H1 (cell line): ENCODE measurements around the gene PLEKHG3. TPM values are rescaled to one million over a fixed set of nuclear protein-coding genes. Genes with fewer than 3 reads are reported as not detected.

Experiments
- CTCF ChIA-PET: fragments of 300-600 bp; sonication (Branson Sonifier 250); formaldehyde crosslinking; loops from one replicate; lab custom pipeline; 2021; ENCODE audit not compliant: partially characterized antibody; lab: Charles Lee
- POLR2A ChIA-PET: fragments of 300-600 bp; sonication (Branson Sonifier 250); formaldehyde crosslinking; loops from one replicate; lab custom pipeline; 2021; ENCODE audit warnings: inconsistent platforms; ENCODE audit not compliant: partially characterized antibody; lab: Charles Lee
- DNase-seq, 2 experiments: peaks; one replicate each; pipeline versions ENCODE4 v3.0.0 to v3.0.0-alpha.2; 2010 to 2022; ENCODE audit warnings: low spot score in 2 of 2, low read depth in 1 of 2, mixed read lengths in 1 of 2
- FAIRE-seq: peaks from 2 replicates; lab custom pipeline; 2011; peaks lifted over from hg19 to GRCh38; lab: Jason Lieb, UNC
- H2AFZ ChIP-seq: 2 replicates; pipeline ENCODE4 v1.8.1; 2012; ENCODE audit warnings: low read length, inconsistent platforms
- H2AK5ac ChIP-seq: 2 replicates; pipeline ENCODE4 v1.6.1; 2013; ENCODE audit warnings: low read depth, low read length
- H2BK120ac ChIP-seq: replicated peaks from 2 replicates; pipeline ENCODE3; 2013; ENCODE audit warnings: low read depth, low read length, inconsistent platforms
- H2BK12ac ChIP-seq: 2 replicates; pipeline ENCODE4 v1.6.1; 2013; ENCODE audit warnings: low read depth, low read length
- H2BK15ac ChIP-seq: 2 replicates; pipeline ENCODE4 v1.6.1; 2013; ENCODE audit warnings: low read length
- H2BK20ac ChIP-seq: 2 replicates; pipeline ENCODE4 v1.6.1; 2013; ENCODE audit warnings: low read length
- H2BK5ac ChIP-seq: 2 replicates; pipeline ENCODE4 v1.6.1; 2013; ENCODE audit warnings: low read depth, low read length
- H3K14ac ChIP-seq: 2 replicates; pipeline ENCODE4 v1.6.1; 2013; ENCODE audit warnings: inconsistent platforms; ENCODE audit not compliant: insufficient read length
- H3K18ac ChIP-seq: 2 replicates; pipeline ENCODE4 v1.6.1; 2013; ENCODE audit warnings: low read length; ENCODE audit errors: extremely low read depth
- H3K23ac ChIP-seq: 2 replicates; pipeline ENCODE4 v1.6.1; 2013; ENCODE audit warnings: inconsistent platforms; ENCODE audit not compliant: insufficient read length
- H3K23me2 ChIP-seq: 2 replicates; pipeline ENCODE4 v1.6.1; 2013; ENCODE audit warnings: low read depth, low read length
- H3K27ac ChIP-seq: 2 replicates; pipeline ENCODE4 v1.6.1; 2011; ENCODE audit warnings: low read depth, low read length, inconsistent platforms
- H3K27me3 ChIP-seq, 4 experiments: replicated peaks in 1 of 4; 1 replicate in 1 of 4; 2 replicates in 3 of 4; pipeline versions ENCODE4 v1.6.1 to v1.8.1; 2011 to 2013; ENCODE audit warnings: low read length in 3 of 4, mild to moderate bottlenecking in 3 of 4, inconsistent platforms in 2 of 4, mixed read lengths in 2 of 4, moderate library complexity in 1 of 4; ENCODE audit not compliant: control insufficient read depth in 3 of 4, insufficient read depth in 3 of 4; ENCODE audit errors: extremely low read depth in 1 of 4
- H3K36me3 ChIP-seq, 4 experiments: 2 replicates each; pipeline versions ENCODE4 v1.6.1 to v1.8.1; 2011 to 2013; ENCODE audit warnings: mild to moderate bottlenecking in 4 of 4, low read length in 3 of 4, moderate library complexity in 2 of 4, control low read depth in 1 of 4, inconsistent platforms in 1 of 4; ENCODE audit not compliant: insufficient read depth in 4 of 4, control insufficient read depth in 2 of 4
- H3K4ac ChIP-seq: replicated peaks from 2 replicates; pipeline ENCODE3; 2013; ENCODE audit warnings: low read length, low read depth, mixed read lengths, inconsistent platforms; ENCODE audit not compliant: insufficient read length
- H3K4me1 ChIP-seq, 4 experiments: replicated peaks in 1 of 4; 1 replicate in 1 of 4; 2 replicates in 3 of 4; pipeline versions ENCODE4 v1.6.1 to v1.8.1; 2011 to 2013; ENCODE audit warnings: low read length in 3 of 4, inconsistent platforms in 2 of 4, mixed read lengths in 1 of 4; ENCODE audit not compliant: insufficient read depth in 4 of 4, control insufficient read depth in 3 of 4
- H3K4me2 ChIP-seq, 2 experiments: 2 replicates each; pipeline versions ENCODE4 v1.6.1 to v1.8.1; 2011 to 2013; ENCODE audit warnings: low read depth in 2 of 2, low read length in 2 of 2, control low read depth in 1 of 2, inconsistent platforms in 1 of 2, mild to moderate bottlenecking in 1 of 2; ENCODE audit not compliant: insufficient read depth in 1 of 2
- H3K4me3 ChIP-seq, 4 experiments: fragments of 200-600, 300-600 bp in 1 of 4; sonication (generic), shearing (Covaris generic), sonication (Bioruptor Twin) in 1 of 4; 2 replicates each; pipeline versions ENCODE4 v1.5.1 to v1.8.1; 2011 to 2016; ENCODE audit warnings: low read length in 4 of 4, low read depth in 3 of 4, control low read depth in 2 of 4, inconsistent platforms in 2 of 4, mild to moderate bottlenecking in 2 of 4, mixed read lengths in 1 of 4, moderate library complexity in 1 of 4; ENCODE audit not compliant: insufficient read depth in 2 of 4; ENCODE audit errors: extremely low read depth in 1 of 4
- H3K56ac ChIP-seq: replicated peaks from 2 replicates; pipeline ENCODE3; 2013; ENCODE audit warnings: low read depth, mild to moderate bottlenecking, mixed read lengths, low read length, inconsistent platforms; ENCODE audit not compliant: insufficient read length
- H3K79me1 ChIP-seq: 2 replicates; pipeline ENCODE4 v1.6.1; 2013; ENCODE audit warnings: low read depth, low read length, control low read depth
- H3K79me2 ChIP-seq, 2 experiments: 2 replicates each; pipeline versions ENCODE4 v1.6.1 to v1.8.1; 2012 to 2013; ENCODE audit warnings: low read length in 2 of 2, mild to moderate bottlenecking in 2 of 2, inconsistent platforms in 1 of 2; ENCODE audit not compliant: insufficient read depth in 2 of 2, control insufficient read depth in 1 of 2
- H3K9ac ChIP-seq, 4 experiments: replicated peaks in 1 of 4; 1 replicate in 1 of 4; 2 replicates in 3 of 4; pipeline versions ENCODE4 v1.6.1 to v1.8.1; 2011 to 2013; ENCODE audit warnings: low read depth in 3 of 4, low read length in 3 of 4, control low read depth in 2 of 4, mild to moderate bottlenecking in 2 of 4, moderate library complexity in 2 of 4, inconsistent platforms in 1 of 4; ENCODE audit errors: extremely low read depth in 1 of 4
- H3K9me3 ChIP-seq, 2 experiments: 2 replicates each; pipeline versions ENCODE4 v1.6.1 to v1.8.1; 2012 to 2013; ENCODE audit warnings: mild to moderate bottlenecking in 2 of 2, moderate library complexity in 2 of 2, control low read depth in 1 of 2, inconsistent platforms in 1 of 2, low read depth in 1 of 2, low read length in 1 of 2, mixed read lengths in 1 of 2; ENCODE audit not compliant: insufficient read depth in 2 of 2
- H4K20me1 ChIP-seq, 2 experiments: replicated peaks in 1 of 2; 2 replicates each; pipeline versions ENCODE3 to v1.8.1; 2011 to 2013; ENCODE audit warnings: inconsistent platforms in 2 of 2, low read length in 2 of 2, mild to moderate bottlenecking in 1 of 2; ENCODE audit not compliant: insufficient read depth in 2 of 2, control insufficient read depth in 1 of 2
- H4K5ac ChIP-seq: 2 replicates; pipeline ENCODE4 v1.6.1; 2013; ENCODE audit warnings: low read length, low read depth, mixed read lengths, inconsistent platforms; ENCODE audit not compliant: insufficient read length
- H4K8ac ChIP-seq: 2 replicates; pipeline ENCODE4 v1.8.0; 2013; ENCODE audit warnings: mild to moderate bottlenecking, moderate library complexity, low read length, inconsistent platforms; ENCODE audit not compliant: insufficient read depth; ENCODE audit errors: extremely low read depth
- H4K91ac ChIP-seq: replicated peaks from 2 replicates; pipeline ENCODE3; 2013; ENCODE audit warnings: low read length, mixed read lengths, inconsistent platforms; ENCODE audit not compliant: insufficient read length
- BCL11A ChIP-seq, 2 experiments: IDR thresholded peaks; one replicate each; pipeline ENCODE4 v1.6.1; 2011; ENCODE audit warnings: low read depth in 2 of 2, low read length in 2 of 2, mild to moderate bottlenecking in 2 of 2
- CHD1 ChIP-seq: IDR thresholded peaks from 2 replicates; pipeline ENCODE4 v1.6.1; 2012; ENCODE audit warnings: low read depth, low read length, improper control_type of control experiment
- RAD21 ChIP-seq, 2 experiments: IDR thresholded peaks in 1 of 2; conservative IDR thresholded peaks in 1 of 2; 2 replicates each; pipeline ENCODE4 v1.6.1; 2011; ENCODE audit warnings: low read depth in 2 of 2, low read length in 2 of 2, improper control_type of control experiment in 1 of 2, inconsistent platforms in 1 of 2, mild to moderate bottlenecking in 1 of 2, moderate library complexity in 1 of 2
- RBBP5 ChIP-seq: IDR thresholded peaks from 2 replicates; pipeline ENCODE4 v1.7.1; 2012; ENCODE audit warnings: low read depth, mild to moderate bottlenecking, inconsistent platforms, low read length, moderate library complexity, borderline replicate concordance
- WGBS, 2 experiments: shearing (Covaris generic) in 1 of 2; methylation state at CpG; one replicate each; pipeline versions ENCODE4 v1.1.6 to v1.1.7; 2013 to 2015; ENCODE audit warnings: low lambda C conversion rate in 2 of 2, mixed read lengths in 2 of 2, inconsistent platforms in 1 of 2, low coverage in 1 of 2, missing lambda C conversion rate in 1 of 2; ENCODE audit not compliant: insufficient replicate concordance in 2 of 2, insufficient coverage in 1 of 2, insufficient read length in 1 of 2; ENCODE audit errors: extremely low coverage in 1 of 2, missing lambda C conversion rate in 1 of 2; 5-methylcytosine and 5-hydroxymethylcytosine counted together
- polyA plus RNA-seq, 7 experiments: library from polyadenylated mRNA; depleted of rRNA in 3 of 7; stranded (reverse) in 5 of 7; unstranded in 2 of 7; fragments of >200 nt in 5 of 7; fragments of 200-250 nt in 2 of 7; gene quantifications; 1 replicate in 5 of 7; 2 replicates in 1 of 7; 4 replicates in 1 of 7; pipeline versions ENCODE4 v1.2.1 to v1.2.3, GENCODE V29; 2011 to 2013; ENCODE audit warnings: missing spikeins in 2 of 7, mixed read lengths in 2 of 7
- total RNA-seq: library from RNA; stranded (reverse); fragmentation: NEBNext Ultra II Directional; extraction: Animal tissue kit (Norgen Biotek cat#: 25700); gene quantifications from 2 replicates; pipeline ENCODE4 v1.2.1, GENCODE V29; 2021
- TF ChIP-seq, protein P1 (sequence below): IDR thresholded peaks from 2 replicates; pipeline ENCODE4 v1.6.1; 2012; ENCODE audit warnings: inconsistent platforms
- TF ChIP-seq, protein P2 (sequence below), 3 experiments: IDR thresholded peaks; 1 replicate in 2 of 3; 2 replicates in 1 of 3; pipeline versions ENCODE4 v1.5.1 to v1.6.1; 2011; ENCODE audit warnings: low read length in 3 of 3, mild to moderate bottlenecking in 3 of 3, inconsistent platforms in 2 of 3, low read depth in 1 of 3, moderate library complexity in 1 of 3; ENCODE audit not compliant: insufficient read depth in 1 of 3; ENCODE audit errors: control extremely low read depth in 1 of 3

PLEKHG3 gene
- total and polyA plus RNA-seq, 2 of the 8 experiments (the other 6 are each of a cell fraction or from before 2014, with no cell fraction given), result 43.4 to 90.6 TPM

DNA sequence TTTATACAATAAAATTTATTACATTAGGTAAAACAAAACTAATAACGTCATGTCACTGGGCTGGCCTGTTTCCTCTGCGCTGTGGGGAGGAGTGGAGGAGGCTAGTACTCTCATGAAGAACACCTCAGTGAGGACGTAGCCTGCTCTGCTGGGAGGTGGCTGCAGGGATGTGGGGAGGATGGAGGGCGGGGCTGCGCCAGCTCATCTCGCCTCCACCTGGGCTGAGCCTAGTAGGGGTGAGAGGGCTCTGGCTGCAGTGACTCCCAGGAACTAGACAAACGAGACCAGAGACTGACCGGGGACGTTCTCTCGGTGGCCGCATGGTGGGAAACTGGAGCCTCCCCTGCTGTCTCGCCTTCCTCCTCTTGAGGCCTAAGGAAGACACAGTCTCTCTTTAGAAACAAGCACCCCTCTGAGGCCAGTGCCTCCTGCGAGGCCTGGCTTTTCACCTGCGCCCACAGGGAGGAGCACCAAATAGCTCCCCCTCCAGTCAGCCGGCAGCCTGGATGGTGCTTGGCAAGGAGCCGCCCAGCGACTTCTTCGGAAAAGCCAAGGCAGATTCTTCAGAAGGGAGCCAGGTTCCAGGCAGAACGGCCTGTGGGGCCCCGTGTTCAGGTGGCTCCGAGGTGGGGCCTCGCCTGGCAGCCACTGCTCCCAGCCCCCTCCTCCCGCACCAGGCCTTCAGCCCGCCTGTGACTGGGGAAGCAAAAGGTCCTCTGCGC, 62.4 kb downstream of the PLEKHG3 start:
- H3K4me1 ChIP-seq, result peaks cover 4 to 34% (median 24%) of the 10 kb centered on the region in 4 experiments
- H2BK20ac ChIP-seq, result peak overlapping the region; percentile 52; the same call in 1 of the 2 replicates
- H3K23ac ChIP-seq, result no peak overlapping the region
- POLR2A ChIA-PET, result interaction anchor here (1.0 to 1.7 kb wide), 5 partner anchors 10 to 262 kb away, joined by 3 to 5 read pairs (median 3); partner anchors contain the start of gene ZBTB1
- H4K20me1 ChIP-seq, result peaks cover 0 to 6% of the 10 kb centered on the region in 2 experiments
- H3K23me2 ChIP-seq, result peaks cover 6% of the 10 kb centered on the region; the same call in 1 of the 2 replicates
- no peak overlapping the region for H3K4me3 ChIP-seq
- no peak overlapping the region for H3K9ac ChIP-seq
- no peak for FAIRE-seq
- peak overlapping the region; percentile 78; the same call in 1 of the 2 replicates for H2BK5ac ChIP-seq
- peak overlapping the region; percentile 95; the same call in 1 of the 2 replicates for H2AK5ac ChIP-seq
- H2BK15ac ChIP-seq, result peak overlapping the region; percentile 48; the same call in 1 of the 2 replicates
- CTCF ChIA-PET, result interaction anchor here (0.6 to 7.6 kb wide), 12 partner anchors 9 to 157 kb away, joined by 3 to 64 read pairs (median 4); no protein-coding TSS in a partner anchor
- H3K56ac ChIP-seq, result no peak overlapping the region
- H2AFZ ChIP-seq, result peak overlapping the region; percentile 43; the same call in 1 of the 2 replicates
- no peak overlapping the region for H4K5ac ChIP-seq
- 59% methylated on average over 23 of the region's 25 CpGs; no CpG with 5 or more reads in 1 of the 2 experiments for WGBS, 2 experiments
- H2BK120ac ChIP-seq, result no peak overlapping the region
- no peaks in the 10 kb centered on the region for H3K79me2 ChIP-seq
- H3K4ac ChIP-seq, result no peak overlapping the region
- no peaks in the 10 kb centered on the region for H3K79me1 ChIP-seq
- no peak overlapping the region for H3K27ac ChIP-seq
- H3K36me3 ChIP-seq, result no peaks in the 10 kb centered on the region
- H4K8ac ChIP-seq, result peak overlapping the region; percentile 66
- H3K14ac ChIP-seq, result no peak overlapping the region
- no peaks in the 10 kb centered on the region for H3K9me3 ChIP-seq
- H3K18ac ChIP-seq, result peak overlapping the region; percentile 86
- DNase-seq, result no peak
- H3K27me3 ChIP-seq, result peaks cover 0 to 2% (median 0%) of the 10 kb centered on the region in 4 experiments; a peak in 3 of 7 replicates
- H4K91ac ChIP-seq, result peak overlapping the region; percentile 0
- H2BK12ac ChIP-seq, result peak overlapping the region; percentile 87; the same call in 1 of the 2 replicates
- H3K4me2 ChIP-seq, result no peak overlapping the region
- TF ChIP-seq, protein P1, sequence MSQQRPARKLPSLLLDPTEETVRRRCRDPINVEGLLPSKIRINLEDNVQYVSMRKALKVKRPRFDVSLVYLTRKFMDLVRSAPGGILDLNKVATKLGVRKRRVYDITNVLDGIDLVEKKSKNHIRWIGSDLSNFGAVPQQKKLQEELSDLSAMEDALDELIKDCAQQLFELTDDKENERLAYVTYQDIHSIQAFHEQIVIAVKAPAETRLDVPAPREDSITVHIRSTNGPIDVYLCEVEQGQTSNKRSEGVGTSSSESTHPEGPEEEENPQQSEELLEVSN, result 0 out of 2 replicates have a peak, but pooled peaks have one; percentile 12
- no peak for TF ChIP-seq BCL11A (IDR thresholded peaks at IDR 0.05; ENCODE audit: low read depth in 2 of 2, low read length in 2 of 2)
- TF ChIP-seq RAD21 (IDR thresholded peaks at IDR 0.05 in 1 of 2, conservative IDR thresholded peaks at IDR 0.05 in 1 of 2; ENCODE audit: low read depth in 2 of 2, low read length in 2 of 2), result peak in 1 of 2 experiments; percentile 23; a peak in 1 of 4 replicates
- TF ChIP-seq, protein P2, sequence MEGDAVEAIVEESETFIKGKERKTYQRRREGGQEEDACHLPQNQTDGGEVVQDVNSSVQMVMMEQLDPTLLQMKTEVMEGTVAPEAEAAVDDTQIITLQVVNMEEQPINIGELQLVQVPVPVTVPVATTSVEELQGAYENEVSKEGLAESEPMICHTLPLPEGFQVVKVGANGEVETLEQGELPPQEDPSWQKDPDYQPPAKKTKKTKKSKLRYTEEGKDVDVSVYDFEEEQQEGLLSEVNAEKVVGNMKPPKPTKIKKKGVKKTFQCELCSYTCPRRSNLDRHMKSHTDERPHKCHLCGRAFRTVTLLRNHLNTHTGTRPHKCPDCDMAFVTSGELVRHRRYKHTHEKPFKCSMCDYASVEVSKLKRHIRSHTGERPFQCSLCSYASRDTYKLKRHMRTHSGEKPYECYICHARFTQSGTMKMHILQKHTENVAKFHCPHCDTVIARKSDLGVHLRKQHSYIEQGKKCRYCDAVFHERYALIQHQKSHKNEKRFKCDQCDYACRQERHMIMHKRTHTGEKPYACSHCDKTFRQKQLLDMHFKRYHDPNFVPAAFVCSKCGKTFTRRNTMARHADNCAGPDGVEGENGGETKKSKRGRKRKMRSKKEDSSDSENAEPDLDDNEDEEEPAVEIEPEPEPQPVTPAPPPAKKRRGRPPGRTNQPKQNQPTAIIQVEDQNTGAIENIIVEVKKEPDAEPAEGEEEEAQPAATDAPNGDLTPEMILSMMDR (IDR thresholded peaks at IDR 0.05; ENCODE audit: control extremely low read depth in 1 of 3, insufficient read depth in 1 of 3, low read depth in 1 of 3, low read length in 3 of 3), result peak in 2 of 3 experiments; percentile 41 to 51; a peak in 2 of 4 replicates
- 0 out of 2 replicates have a peak, but pooled peaks have one; percentile 30 for TF ChIP-seq RBBP5
- no peak for TF ChIP-seq CHD1
